BJ (cell line): ENCODE results near the gene COX17. TPM values are rescaled to one million over a fixed set of nuclear protein-coding genes. Genes with fewer than 3 reads are reported as not detected.

Experiments
- CTCF ChIA-PET: fragments of 350-600 bp; formaldehyde crosslinking; extraction: SDS; loops from one replicate; lab custom pipeline; 2021; ENCODE audit warnings: antibody characterized with exemption, inconsistent platforms; lab: Yijun Ruan, JAX
- POLR2A ChIA-PET: fragments of 300-600 bp; sonication (Branson Sonifier 250); formaldehyde crosslinking; extraction: SDS; loops from one replicate; lab custom pipeline; 2021; ENCODE audit warnings: antibody characterized with exemption; lab: Charles Lee
- DNase-seq: peaks from one replicate; pipeline ENCODE4 v3.0.0-alpha.2; 2011; ENCODE audit warnings: low read depth
- H3K27me3 ChIP-seq: 2 replicates; pipeline ENCODE4 v1.6.0; 2011; ENCODE audit warnings: low read length; ENCODE audit not compliant: control insufficient read depth, insufficient read depth
- H3K36me3 ChIP-seq: 2 replicates; pipeline ENCODE4 v1.5.1; 2011; ENCODE audit warnings: low read length; ENCODE audit not compliant: control insufficient read depth, insufficient read depth
- H3K4me3 ChIP-seq: 2 replicates; pipeline ENCODE4 v1.5.1; 2011; ENCODE audit warnings: low read depth, mild to moderate bottlenecking, control low read depth, low read length
- CTCF ChIP-seq: IDR thresholded peaks from 2 replicates; pipeline ENCODE4 v1.5.1; 2011; ENCODE audit warnings: low read depth, mild to moderate bottlenecking, control low read depth, inconsistent platforms, low read length, moderate library complexity; ENCODE audit not compliant: insufficient read depth
- polyA plus RNA-seq: library from polyadenylated mRNA; depleted of rRNA; stranded (reverse); fragments of >200 nt; gene quantifications from 2 replicates; pipeline ENCODE4 v1.2.3, GENCODE V29; 2011

Gene COX17
- polyA plus RNA-seq, 1 experiment = 48.1 TPM

- no peak overlapping the region for H3K4me3 ChIP-seq
- H3K27me3 ChIP-seq = no peaks in the 10 kb centered on the region
- CTCF ChIA-PET = interaction anchor here (0.7 to 1.8 kb wide), 3 partner anchors 29 to 176 kb away, joined by 3 to 6 read pairs (median 5); no protein-coding TSS in a partner anchor
- no peak for TF ChIP-seq CTCF
- peaks cover 1% of the 10 kb centered on the region for H3K36me3 ChIP-seq
- no peak for DNase-seq
- POLR2A ChIA-PET = interaction anchor here (0.6 kb wide), 1 partner anchor 13 kb away, joined by 4 read pairs; no protein-coding TSS in a partner anchor
Measured at GRCh38 chr3:119675188-119675874, 1.9 kb downstream of the COX17 start.

- no peak overlapping the region for H3K4me3 ChIP-seq
- TF ChIP-seq CTCF = no peak
- H3K36me3 ChIP-seq = peaks cover 1% of the 10 kb centered on the region
- H3K27me3 ChIP-seq = no peaks in the 10 kb centered on the region
- POLR2A ChIA-PET = no interaction called here
- CTCF ChIA-PET = no interaction called here
- no peak for DNase-seq
Measured at GRCh38 chr3:119673875-119674274, 3.3 kb downstream of the COX17 start.

- no peaks in the 10 kb centered on the region for H3K27me3 ChIP-seq
- ChIA-PET CTCF (interaction anchor here (0.7 to 1.5 kb wide), 4 partner anchors 8 to 23 kb away, joined by 3 to 7 read pairs (median 4); no protein-coding TSS in a partner anchor), POLR2A (interaction anchor here (1.0 kb wide), 1 partner anchor 362 kb away, joined by 3 read pairs; no protein-coding TSS in a partner anchor)
- no peak for TF ChIP-seq CTCF
- H3K36me3 ChIP-seq = peaks cover 1% of the 10 kb centered on the region
- H3K4me3 ChIP-seq = no peak overlapping the region
- DNase-seq = no peak
Measured at GRCh38 chr3:119672776-119673175, 4.4 kb downstream of the COX17 start.

GRCh38 chr3:119669906-119670570, 7.2 kb downstream of the COX17 start:
- H3K4me3 ChIP-seq = no peak overlapping the region
- POLR2A ChIA-PET = no interaction called here
- no peaks in the 10 kb centered on the region for H3K27me3 ChIP-seq
- TF ChIP-seq CTCF = no peak
- DNase-seq = no peak
- CTCF ChIA-PET = no interaction called here
- H3K36me3 ChIP-seq = peaks cover 1% of the 10 kb centered on the region

GRCh38 chr3:119665954-119666559, 11.1 kb downstream of the COX17 start:
- DNase-seq = no peak
- no peaks in the 10 kb centered on the region for H3K36me3 ChIP-seq
- no peak overlapping the region for H3K4me3 ChIP-seq
- H3K27me3 ChIP-seq = no peaks in the 10 kb centered on the region
- ChIA-PET POLR2A (no interaction called here), CTCF (interaction anchor here (1.0 kb wide), 1 partner anchor 15 kb away, joined by 3 read pairs; no protein-coding TSS in a partner anchor)
- no peak for TF ChIP-seq CTCF
